Measurements from ENCODE around the gene F13A1. TPM values are rescaled to one million over a fixed set of nuclear protein-coding genes. Genes with fewer than 3 reads are reported as not detected.
A peak's percentile ranks its signal among the peaks of the same experiment; 100 is the strongest.

Gene F13A1
- polyA plus RNA-seq (ENCODE audit: insufficient read length in 10 of 10): 10 to 100 TPM; 42.0 to 93.9 (median 54.2) TPM
- long read RNA-seq, donor 1, transcript F13A1-201 (15 exons, 3,999 nt): major isoform, 7 of 20 reads
- long read RNA-seq, donor 1, partial matches to known transcripts: 12 of 20 reads
- long read RNA-seq, donor 1, other reads (novel, unspliced or antisense): 0 of 20 reads
- long read RNA-seq, donor 2, transcript F13A1-201 (15 exons, 3,999 nt): major isoform, 7 of 7 reads
- long read RNA-seq, donor 2, partial matches to known transcripts: 0 of 7 reads
- long read RNA-seq, donor 2, other reads (novel, unspliced or antisense): 0 of 7 reads
- long read RNA-seq, donor 3: 0 reads
- long read RNA-seq, donor 4, transcript F13A1-201 (15 exons, 3,999 nt): major isoform, 8 of 25 reads
- long read RNA-seq, donor 4, partial matches to known transcripts: 17 of 25 reads
- long read RNA-seq, donor 4, other reads (novel, unspliced or antisense): 0 of 25 reads
- long read RNA-seq, donor 5, transcript F13A1-201 (15 exons, 3,999 nt): major isoform, 12 of 58 reads
- long read RNA-seq, donor 5, partial matches to known transcripts: 44 of 58 reads
- long read RNA-seq, donor 5, other reads (novel, unspliced or antisense): 0 of 58 reads
- long read RNA-seq, donor 6, transcript F13A1-201 (15 exons, 3,999 nt): major isoform, 12 of 25 reads
- long read RNA-seq, donor 6, partial matches to known transcripts: 13 of 25 reads
- long read RNA-seq, donor 6, other reads (novel, unspliced or antisense): 0 of 25 reads
- long read RNA-seq, donor 7, transcript F13A1-201 (15 exons, 3,999 nt): major isoform, 9 of 17 reads
- long read RNA-seq, donor 7, partial matches to known transcripts: 8 of 17 reads
- long read RNA-seq, donor 7, other reads (novel, unspliced or antisense): 0 of 17 reads
- long read RNA-seq, donor 8, transcript F13A1-201 (15 exons, 3,999 nt): major isoform, 13 of 29 reads
- long read RNA-seq, donor 8, partial matches to known transcripts: 16 of 29 reads
- long read RNA-seq, donor 8, other reads (novel, unspliced or antisense): 0 of 29 reads
- long read RNA-seq, donor 9, partial matches to known transcripts: 0 of 1 reads
- long read RNA-seq, donor 9, other reads (novel, unspliced or antisense): 0 of 1 reads

- peak in 1 of 3 donors; percentile 42 for DNase-seq
Observed at GRCh38 chr6:6319952-6320811, at the start of gene F13A1. Gene F13A1, minus strand, starts transcription at chr6:6320662. Its CDS starts 1,998 bp downstream, at chr6:6318664.

GRCh38 chr6:6368684-6369052, 48.2 kb upstream of the F13A1 start:
- DNase-seq: no peak

- DNase-seq: no peak
Observed at GRCh38 chr6:6368040-6368683, 47.7 kb upstream of the F13A1 start.

- DNase-seq: no peak
Observed at GRCh38 chr6:6366803-6367202, 46.3 kb upstream of the F13A1 start.

- no peak for DNase-seq
Observed at GRCh38 chr6:6365242-6365641, 44.8 kb upstream of the F13A1 start.

GRCh38 chr6:6362056-6362840, 41.8 kb upstream of the F13A1 start:
- peak in 1 of 3 donors; percentile 22 for DNase-seq

GRCh38 chr6:6357530-6357929, 37.1 kb upstream of the F13A1 start:
- DNase-seq: no peak

GRCh38 chr6:6357032-6357431, 36.6 kb upstream of the F13A1 start:
- DNase-seq: peak in 1 of 3 donors; percentile 48

- DNase-seq: no peak
Observed at GRCh38 chr6:6352772-6353171, 32.3 kb upstream of the F13A1 start.

GRCh38 chr6:6351511-6352025, 31.1 kb upstream of the F13A1 start:
- DNase-seq: no peak

- no peak for DNase-seq
Observed at GRCh38 chr6:6350696-6351095, 30.2 kb upstream of the F13A1 start.

GRCh38 chr6:6348256-6348655, 27.8 kb upstream of the F13A1 start:
- no peak for DNase-seq

- DNase-seq: no peak
Observed at GRCh38 chr6:6346427-6347023, 26.1 kb upstream of the F13A1 start.

- DNase-seq: peak in 1 of 3 donors; percentile 59
Observed at GRCh38 chr6:6333501-6333900, 13.0 kb upstream of the F13A1 start.

GRCh38 chr6:6332811-6333244, 12.4 kb upstream of the F13A1 start:
- no peak for DNase-seq

GRCh38 chr6:6331946-6332601, 11.6 kb upstream of the F13A1 start:
- DNase-seq: no peak

- peak in 1 of 3 donors; percentile 59 for DNase-seq
Observed at GRCh38 chr6:6331393-6331792, 10.9 kb upstream of the F13A1 start.

GRCh38 chr6:6330407-6330806, 9.9 kb upstream of the F13A1 start:
- DNase-seq: no peak

- no peak for DNase-seq
Observed at GRCh38 chr6:6328451-6328850, 8.0 kb upstream of the F13A1 start.

Measured in muscle of back (tissue), 13 donors.